Fibroblast of lung (primary cell): Measurements from ENCODE around the gene SREBF2. TPM values are rescaled to one million over a fixed set of nuclear protein-coding genes. Genes with fewer than 3 reads are reported as not detected.

ENCODE experiments used
- DNase-seq, 2 donors: peaks; one replicate each; pipeline versions ENCODE4 v3.0.0 to v3.0.0-alpha.2; 2010; ENCODE audit warnings: low read depth in 2 of 2
- H2AFZ ChIP-seq: 2 replicates; pipeline ENCODE4 v1.5.1; 2012; ENCODE audit warnings: low read length, control low read depth, inconsistent platforms
- H3K27ac ChIP-seq: 2 replicates; pipeline ENCODE4 v1.5.1; 2011; ENCODE audit warnings: low read length, control low read depth; ENCODE audit not compliant: insufficient read depth
- H3K27me3 ChIP-seq: 2 replicates; pipeline ENCODE4 v1.5.1; 2011; ENCODE audit warnings: mild to moderate bottlenecking, low read length; ENCODE audit not compliant: control insufficient read depth, insufficient read depth
- H3K36me3 ChIP-seq: 2 replicates; pipeline ENCODE4 v1.5.1; 2011; ENCODE audit warnings: low read length; ENCODE audit not compliant: control insufficient read depth, insufficient read depth
- H3K4me1 ChIP-seq: 2 replicates; pipeline ENCODE4 v1.5.1; 2011; ENCODE audit warnings: low read length; ENCODE audit not compliant: control insufficient read depth, insufficient read depth; ENCODE audit errors: extremely low read depth
- H3K4me2 ChIP-seq: 2 replicates; pipeline ENCODE4 v1.5.1; 2011; ENCODE audit warnings: low read length, control low read depth; ENCODE audit not compliant: insufficient read depth; ENCODE audit errors: extremely low read depth
- H3K4me3 ChIP-seq, 4 experiments: fragments of 200-600 bp in 1 of 4; sonication (generic) in 1 of 4; replicated peaks in 1 of 4; 2 replicates each; pipeline ENCODE4 v1.5.1; 2011 to 2016; ENCODE audit warnings: low read length in 4 of 4, low read depth in 3 of 4, mild to moderate bottlenecking in 3 of 4, control low read depth in 2 of 4, inconsistent platforms in 1 of 4, mixed read lengths in 1 of 4; ENCODE audit not compliant: insufficient read depth in 1 of 4; ENCODE audit errors: control extremely low read depth in 1 of 4
- H3K79me2 ChIP-seq: 2 replicates; pipeline ENCODE4 v1.5.1; 2012; ENCODE audit warnings: mild to moderate bottlenecking, low read length, inconsistent platforms; ENCODE audit not compliant: control insufficient read depth, insufficient read depth
- H3K9ac ChIP-seq: 2 replicates; pipeline ENCODE4 v1.5.1; 2011; ENCODE audit warnings: mild to moderate bottlenecking, low read length, control low read depth; ENCODE audit not compliant: insufficient read depth
- H3K9me3 ChIP-seq: 2 replicates; pipeline ENCODE4 v1.5.1; 2012; ENCODE audit warnings: low read depth, low read length; ENCODE audit not compliant: control insufficient read depth, insufficient read depth
- H4K20me1 ChIP-seq: 2 replicates; pipeline ENCODE4 v1.5.1; 2011; ENCODE audit warnings: low read length; ENCODE audit not compliant: control insufficient read depth, insufficient read depth; ENCODE audit errors: extremely low read depth
- EZH2 ChIP-seq: IDR thresholded peaks from 2 replicates; pipeline ENCODE4 v1.5.1; 2012; ENCODE audit warnings: low read length, control low read depth, mild to moderate bottlenecking; ENCODE audit errors: missing control alignments
- polyA plus RNA-seq, 2 donors: library from polyadenylated mRNA; depleted of rRNA in 1 of 2; stranded (reverse) in 1 of 2; unstranded in 1 of 2; fragments of >200 nt; gene quantifications; 2 replicates each; pipeline ENCODE4 v1.2.1, GENCODE V29; 2011 to 2012; ENCODE audit warnings: missing spikeins in 1 of 2
- total RNA-seq: library from RNA; depleted of rRNA; stranded (reverse); fragments of >200 nt; gene quantifications from 2 replicates; pipeline ENCODE4 v1.2.1, GENCODE V29; 2014
- TF ChIP-seq, protein P1 (sequence below), 2 donors: IDR thresholded peaks in 1 of 2; conservative IDR thresholded peaks in 1 of 2; 1 replicate in 1 of 2; 2 replicates in 1 of 2; pipeline ENCODE4 v1.5.1; 2011 to 2012; ENCODE audit warnings: low read length in 2 of 2, control low read depth in 1 of 2, inconsistent platforms in 1 of 2, low read depth in 1 of 2, mild to moderate bottlenecking in 1 of 2

Gene SREBF2
- total and polyA plus RNA-seq, 2 donors (not counting 1 experiment from before 2014, with no cell fraction given): 51.7 to 103 TPM

DNA sequence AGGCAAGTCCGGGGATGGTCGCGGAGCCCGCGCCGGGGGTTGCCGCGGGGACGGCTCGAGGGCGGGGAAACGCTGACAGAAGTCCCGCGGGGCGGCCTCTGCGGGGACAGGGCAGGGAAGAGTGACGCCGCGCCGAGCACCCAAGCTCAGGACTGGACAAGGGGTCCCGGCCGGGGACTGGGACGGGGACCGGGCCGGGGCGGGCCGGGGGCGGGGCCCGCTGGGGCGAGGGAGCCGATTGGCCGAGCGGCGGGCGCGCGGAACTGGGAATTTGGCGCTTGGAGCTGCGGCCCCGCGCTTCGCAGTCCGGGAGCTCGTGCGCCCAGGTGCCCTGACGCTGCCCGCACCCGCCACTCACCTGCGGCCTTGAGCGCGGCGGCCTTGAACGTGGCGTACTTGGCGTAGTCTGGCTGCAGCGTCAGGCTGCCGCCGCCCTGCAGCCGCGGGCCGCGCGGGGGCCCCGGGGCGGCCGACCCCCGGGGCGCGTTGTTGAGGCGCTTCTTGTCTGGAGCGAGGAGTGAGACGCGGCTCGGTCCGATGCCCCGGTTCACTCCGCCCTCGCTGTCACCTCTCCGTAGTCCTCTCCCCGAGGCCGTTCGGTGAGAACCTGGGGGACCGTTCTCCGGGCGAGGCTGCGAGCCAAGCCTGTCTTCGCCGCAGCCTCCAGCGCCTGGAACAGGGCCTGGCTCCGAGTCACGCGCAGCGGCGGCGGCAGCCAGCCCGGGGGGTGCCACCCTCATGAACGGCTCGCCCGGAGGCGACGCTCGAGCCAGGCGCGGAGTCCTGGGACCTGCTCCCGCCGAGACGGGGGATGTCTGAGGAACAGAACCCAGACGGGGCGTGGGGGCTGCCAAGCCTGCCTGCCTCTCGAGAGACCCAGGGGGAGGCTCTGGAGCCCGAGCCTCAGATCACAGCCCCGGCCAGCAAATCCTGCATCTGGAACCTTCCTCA is 77.4 kb downstream of the SREBF2 start:
- H3K4me3 ChIP-seq: peak overlapping the region in 1 of 4 experiments; percentile 38

DNA sequence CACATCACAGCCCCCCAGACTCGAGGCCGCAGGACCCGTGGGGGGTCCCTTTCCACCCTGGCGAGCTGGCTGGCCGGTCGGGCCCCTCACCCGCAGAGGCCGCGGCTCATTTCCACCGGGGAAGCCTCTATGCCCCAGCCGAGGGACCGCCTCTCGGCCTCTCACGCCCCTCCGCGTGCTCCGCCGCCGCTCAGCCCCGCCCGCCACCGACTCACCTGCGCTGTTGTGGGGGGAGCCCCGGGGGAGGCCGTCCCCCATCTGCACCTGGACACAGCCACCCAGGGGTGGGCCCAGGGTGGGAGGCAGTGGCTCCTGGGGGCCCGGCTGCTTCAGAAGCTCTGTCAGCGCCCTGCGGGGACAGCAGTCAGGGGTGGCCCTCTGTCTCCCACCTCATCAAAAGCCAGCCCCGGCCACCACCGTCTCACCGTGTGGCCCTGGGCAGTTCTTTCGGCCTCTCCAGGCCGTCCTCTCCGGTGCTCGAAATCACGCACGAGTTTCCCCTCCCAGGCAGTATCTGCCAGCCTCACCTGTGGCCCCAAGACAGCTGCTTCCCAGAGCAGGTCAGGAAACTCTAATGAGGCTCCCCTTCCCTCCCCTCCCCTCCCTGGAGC is 78.2 kb downstream of the SREBF2 start:
- Histone ChIP-seq H4K20me1 (no peaks in the 10 kb centered on the region), H3K36me3 (peaks cover 6% of the 10 kb centered on the region), H3K4me1 (no peaks in the 10 kb centered on the region), H3K9me3 (no peaks in the 10 kb centered on the region), H3K79me2 (no peaks in the 10 kb centered on the region), H3K9ac (peak overlapping the region; percentile 4), H3K27me3 (peaks cover 50% of the 10 kb centered on the region), H3K27ac (no peak overlapping the region), H3K4me2 (peak overlapping the region; percentile 58), H3K4me3 (peak overlapping the region in 1 of 4 experiments; percentile 38), H2AFZ (no peak overlapping the region)
- no peak for DNase-seq
- peak; percentile 73 for TF ChIP-seq EZH2
- TF ChIP-seq, protein P1, sequence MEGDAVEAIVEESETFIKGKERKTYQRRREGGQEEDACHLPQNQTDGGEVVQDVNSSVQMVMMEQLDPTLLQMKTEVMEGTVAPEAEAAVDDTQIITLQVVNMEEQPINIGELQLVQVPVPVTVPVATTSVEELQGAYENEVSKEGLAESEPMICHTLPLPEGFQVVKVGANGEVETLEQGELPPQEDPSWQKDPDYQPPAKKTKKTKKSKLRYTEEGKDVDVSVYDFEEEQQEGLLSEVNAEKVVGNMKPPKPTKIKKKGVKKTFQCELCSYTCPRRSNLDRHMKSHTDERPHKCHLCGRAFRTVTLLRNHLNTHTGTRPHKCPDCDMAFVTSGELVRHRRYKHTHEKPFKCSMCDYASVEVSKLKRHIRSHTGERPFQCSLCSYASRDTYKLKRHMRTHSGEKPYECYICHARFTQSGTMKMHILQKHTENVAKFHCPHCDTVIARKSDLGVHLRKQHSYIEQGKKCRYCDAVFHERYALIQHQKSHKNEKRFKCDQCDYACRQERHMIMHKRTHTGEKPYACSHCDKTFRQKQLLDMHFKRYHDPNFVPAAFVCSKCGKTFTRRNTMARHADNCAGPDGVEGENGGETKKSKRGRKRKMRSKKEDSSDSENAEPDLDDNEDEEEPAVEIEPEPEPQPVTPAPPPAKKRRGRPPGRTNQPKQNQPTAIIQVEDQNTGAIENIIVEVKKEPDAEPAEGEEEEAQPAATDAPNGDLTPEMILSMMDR (conservative IDR thresholded peaks at IDR 0.05 in 1 of 2, IDR thresholded peaks at IDR 0.05 in 1 of 2; ENCODE audit: low read depth in 1 of 2, low read length in 2 of 2): no peak

More for the DNA sequence above, 77.4 kb downstream of the SREBF2 start:
- peaks cover 42% of the 10 kb centered on the region for H3K27me3 ChIP-seq
- no peaks in the 10 kb centered on the region for H3K79me2 ChIP-seq
- no peak overlapping the region for H3K27ac ChIP-seq
- H3K9me3 ChIP-seq: no peaks in the 10 kb centered on the region
- H3K4me1 ChIP-seq: no peaks in the 10 kb centered on the region
- H4K20me1 ChIP-seq: no peaks in the 10 kb centered on the region
- peaks cover 6% of the 10 kb centered on the region for H3K36me3 ChIP-seq
- H3K4me2 ChIP-seq: peak overlapping the region; percentile 58
- peak in 1 of 2 donors; percentile 10 for DNase-seq
- no peak overlapping the region for H2AFZ ChIP-seq
- H3K9ac ChIP-seq: peak overlapping the region; percentile 4
- TF ChIP-seq, protein P1 (conservative IDR thresholded peaks at IDR 0.05 in 1 of 2, IDR thresholded peaks at IDR 0.05 in 1 of 2; ENCODE audit: low read depth in 1 of 2, low read length in 2 of 2): no peak
- peak; percentile 95 for TF ChIP-seq EZH2

DNA sequence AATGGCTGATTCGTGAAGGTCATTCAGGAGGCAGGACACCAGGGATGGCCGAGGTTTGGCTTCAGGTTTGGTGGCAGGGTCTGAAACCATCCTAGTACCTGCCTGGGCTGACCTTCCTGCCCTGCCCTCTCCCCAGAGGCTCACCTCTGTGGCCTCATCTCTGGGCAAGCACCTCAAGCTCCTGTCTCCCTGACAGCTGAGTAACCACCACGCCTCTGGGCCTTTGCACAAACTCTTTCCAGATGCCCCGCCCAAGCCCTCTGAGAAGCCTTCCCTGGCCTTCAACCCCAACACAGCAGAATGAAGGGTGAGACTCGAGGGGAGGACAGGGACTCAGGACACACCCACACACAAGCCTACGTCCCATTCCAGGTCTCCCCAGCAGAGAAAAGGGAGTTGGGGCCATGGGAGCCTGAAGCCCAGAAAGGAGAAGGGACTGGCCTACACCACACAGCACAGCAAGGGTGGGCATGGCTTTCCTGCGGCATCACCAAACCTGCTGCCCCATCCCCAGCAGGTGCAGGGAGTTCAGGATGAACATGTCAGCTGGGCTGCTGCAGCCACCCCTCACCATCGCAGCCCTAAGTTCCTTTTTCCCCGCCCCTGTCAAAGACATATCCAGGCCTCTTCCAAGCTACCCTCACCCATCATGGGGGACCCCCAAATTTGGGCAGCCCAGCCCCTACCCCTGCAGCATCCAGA is 79.6 kb downstream of the SREBF2 start:
- H3K27me3 ChIP-seq: peaks cover 54% of the 10 kb centered on the region
- DNase-seq: no peak

More for the DNA sequence above, 79.6 kb downstream of the SREBF2 start:
- H3K4me1 ChIP-seq: no peaks in the 10 kb centered on the region
- H2AFZ ChIP-seq: no peak overlapping the region
- no peak overlapping the region for H3K9ac ChIP-seq
- no peaks in the 10 kb centered on the region for H4K20me1 ChIP-seq
- H3K36me3 ChIP-seq: peaks cover 2% of the 10 kb centered on the region
- H3K4me3 ChIP-seq: no peak overlapping the region
- no peaks in the 10 kb centered on the region for H3K79me2 ChIP-seq
- TF ChIP-seq, protein P1 (conservative IDR thresholded peaks at IDR 0.05 in 1 of 2, IDR thresholded peaks at IDR 0.05 in 1 of 2; ENCODE audit: low read depth in 1 of 2, low read length in 2 of 2): no peak
- TF ChIP-seq EZH2: peak; percentile 9
- H3K9me3 ChIP-seq: no peaks in the 10 kb centered on the region
- H3K4me2 ChIP-seq: no peak overlapping the region
- H3K27ac ChIP-seq: no peak overlapping the region
